Peyer's patch (tissue), 4 donors: ENCODE measurements around the gene PLEKHG5. TPM values are rescaled to one million over a fixed set of nuclear protein-coding genes. Genes with fewer than 3 reads are reported as not detected.
A peak's percentile ranks its signal among the peaks of the same experiment; 100 is the strongest.

Source experiments
- DNase-seq, 3 donors: peaks; one replicate each; pipeline ENCODE4 v3.0.0-alpha.2; 2017 to 2019
- H3K27ac ChIP-seq, 4 donors: fragments of 200-600 bp; sonication (generic); one replicate each; pipeline ENCODE4 v1.5.1; 2016 to 2019
- H3K27me3 ChIP-seq, 2 donors: fragments of 200-600 bp; sonication (generic); one replicate each; pipeline ENCODE4 v1.5.1; 2019
- H3K36me3 ChIP-seq, 3 donors: fragments of 200-600 bp; sonication (generic); one replicate each; pipeline ENCODE4 v1.5.1; 2016 to 2019
- H3K4me1 ChIP-seq, 4 donors: fragments of 200-600 bp; sonication (generic); one replicate each; pipeline ENCODE4 v1.5.1; 2016 to 2019
- H3K4me3 ChIP-seq, 4 donors: fragments of 200-600 bp; sonication (generic); 1 replicate in 3 of 4; 2 replicates in 1 of 4; pipeline ENCODE4 v1.5.1; 2016 to 2019; ENCODE audit warnings: mild to moderate bottlenecking in 1 of 4
- H3K9me3 ChIP-seq, 4 donors: fragments of 200-600 bp; sonication (generic); one replicate each; pipeline ENCODE4 v1.5.1; 2016 to 2019; ENCODE audit warnings: mild to moderate bottlenecking in 1 of 4
- CTCF ChIP-seq, 6 experiments: fragments of 450-650 bp in 4 of 6; fragments of 200-600 bp in 2 of 6; sonication (generic) in 1 of 6; IDR thresholded peaks; one replicate each; pipeline ENCODE4 v1.5.1; 2017 to 2019; ENCODE audit warnings: antibody characterized with exemption in 6 of 6, mild to moderate bottlenecking in 3 of 6, moderate library complexity in 1 of 6
- POLR2A ChIP-seq, 2 donors: fragments of 450-650 bp; IDR thresholded peaks; one replicate each; pipeline ENCODE4 v1.5.1; 2017; ENCODE audit warnings: antibody characterized with exemption in 2 of 2, mild to moderate bottlenecking in 2 of 2, moderate library complexity in 2 of 2
- total RNA-seq, 4 donors: library from RNA; depleted of rRNA; stranded (reverse); fragments of >200 nt; gene quantifications; one replicate each; pipeline ENCODE4 v1.1.0, GENCODE V29; 2016

PLEKHG5 gene
- total RNA-seq, 4 donors from 2014 or later = 17.7 to 56.9 (median 45.4) TPM

- DNase-seq = peak; percentile 62 to 89 (median 87)
- TF ChIP-seq POLR2A (IDR thresholded peaks at IDR 0.05) = no peak
- TF ChIP-seq CTCF (IDR thresholded peaks at IDR 0.05) = peak; percentile 24 to 81 (median 75)
- peaks cover 0 to 3% (median 0%) of the 10 kb centered on the region in 4 donors for H3K9me3 ChIP-seq
- H3K27ac ChIP-seq = no peak overlapping the region
- H3K4me1 ChIP-seq = peaks cover 7 to 63% (median 36%) of the 10 kb centered on the region in 4 donors
- H3K36me3 ChIP-seq = no peaks in the 10 kb centered on the region
- H3K4me3 ChIP-seq = peak overlapping the region in 2 of 4 donors; percentile 20 to 22
- peaks cover 0 to 44% of the 10 kb centered on the region in 2 donors for H3K27me3 ChIP-seq
Observed at GRCh38 chr1:6423321-6423999, 68.0 kb downstream of the PLEKHG5 start.

- TF ChIP-seq POLR2A (IDR thresholded peaks at IDR 0.05) (no peak), CTCF (IDR thresholded peaks at IDR 0.05) (no peak)
- Histone ChIP-seq H3K36me3 (no peaks in the 10 kb centered on the region), H3K4me1 (peaks cover 7 to 57% (median 36%) of the 10 kb centered on the region in 4 donors), H3K9me3 (peaks cover 0 to 3% (median 0%) of the 10 kb centered on the region in 4 donors), H3K4me3 (no peak overlapping the region), H3K27me3 (peaks cover 0 to 48% of the 10 kb centered on the region in 2 donors), H3K27ac (no peak overlapping the region)
- no peak for DNase-seq
Observed at GRCh38 chr1:6421266-6421665, 70.2 kb downstream of the PLEKHG5 start.

GRCh38 chr1:6420454-6421042 lies 70.9 kb downstream of the PLEKHG5 start:
- H3K9me3 ChIP-seq = peaks cover 0 to 3% (median 0%) of the 10 kb centered on the region in 4 donors
- DNase-seq = peak in 1 of 3 donors; percentile 71
- no peaks in the 10 kb centered on the region for H3K36me3 ChIP-seq
- no peak overlapping the region for H3K27ac ChIP-seq
- H3K4me3 ChIP-seq = peak overlapping the region in 2 of 4 donors; percentile 56 to 58
- TF ChIP-seq CTCF (IDR thresholded peaks at IDR 0.05) (no peak), POLR2A (IDR thresholded peaks at IDR 0.05) (no peak)
- H3K27me3 ChIP-seq = peaks cover 0 to 45% of the 10 kb centered on the region in 2 donors
- peaks cover 7 to 55% (median 36%) of the 10 kb centered on the region in 4 donors for H3K4me1 ChIP-seq

- TF ChIP-seq POLR2A (IDR thresholded peaks at IDR 0.05) = no peak
- no peak for TF ChIP-seq CTCF (IDR thresholded peaks at IDR 0.05)
- peak within 1 kb of the TSS in 3 of 4 donors; percentile 19 to 29 (median 21) for H3K27ac ChIP-seq
- peaks cover 0 to 39% of the 10 kb centered on the region in 2 donors for H3K27me3 ChIP-seq
- peak within 1 kb of the TSS; percentile 4 to 58 (median 48) for H3K4me3 ChIP-seq
- no peaks in the 10 kb centered on the region for H3K36me3 ChIP-seq
- H3K9me3 ChIP-seq = peaks cover 0 to 3% (median 0%) of the 10 kb centered on the region in 4 donors
- peak in 2 of 3 donors; percentile 62 to 83 for DNase-seq
- H3K4me1 ChIP-seq = peaks cover 3 to 55% (median 34%) of the 10 kb centered on the region in 4 donors
Observed at GRCh38 chr1:6419804-6420453, 71.5 kb downstream of the PLEKHG5 start, which contains the start of gene HES2. TSS of gene HES2 (minus strand) at chr1:6419919. CDS start at chr1:6419820, 99 bp downstream.

- H3K4me3 ChIP-seq = peak overlapping the region; percentile 4 to 58 (median 48)
- peak overlapping the region in 3 of 4 donors; percentile 9 to 29 (median 19) for H3K27ac ChIP-seq
- TF ChIP-seq POLR2A (IDR thresholded peaks at IDR 0.05) (no peak), CTCF (IDR thresholded peaks at IDR 0.05) (no peak)
- H3K9me3 ChIP-seq = peaks cover 0 to 3% (median 0%) of the 10 kb centered on the region in 4 donors
- H3K36me3 ChIP-seq = no peaks in the 10 kb centered on the region
- H3K27me3 ChIP-seq = peaks cover 0 to 37% of the 10 kb centered on the region in 2 donors
- H3K4me1 ChIP-seq = peaks cover 3 to 55% (median 31%) of the 10 kb centered on the region in 4 donors
- DNase-seq = no peak
Observed at GRCh38 chr1:6419397-6419803, 72.1 kb downstream of the PLEKHG5 start.
